ENCODE data around the gene TCAIM.
A peak's percentile ranks its signal among the peaks of the same experiment; 100 is the strongest.
"Not testable (repeated sequence)": the region's sequence is repeated elsewhere in the genome, so short reads cannot be mapped to it uniquely, and the experiment has no call there.

Gene TCAIM

DNA sequence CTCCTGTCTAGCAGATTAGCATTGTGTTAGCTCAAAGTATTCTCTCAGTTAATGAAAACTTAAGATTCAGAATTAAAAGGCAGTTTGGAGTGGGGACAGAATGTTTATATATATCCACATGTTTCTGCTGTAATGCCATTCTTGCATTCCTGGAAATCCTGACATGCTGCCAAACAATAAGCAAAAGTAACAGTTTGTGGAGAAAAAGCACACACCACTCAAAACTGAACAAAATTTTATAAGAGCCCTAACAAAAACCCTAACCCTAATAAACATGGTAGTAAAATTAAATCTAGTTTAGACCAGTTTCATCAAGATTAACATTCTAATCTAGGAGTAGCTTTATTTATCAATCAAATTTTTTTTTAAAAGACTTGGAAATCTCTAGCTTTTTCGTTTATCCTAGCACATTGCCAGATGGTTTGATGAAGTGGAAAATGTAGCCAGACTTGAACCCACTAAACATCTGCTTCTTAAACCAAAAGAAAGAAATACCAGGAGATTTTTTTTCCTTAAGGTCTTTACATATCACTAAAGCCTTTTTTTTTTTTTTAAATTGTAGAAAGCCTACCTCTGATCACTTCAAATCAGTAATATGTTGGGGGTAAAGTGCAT is 3.7 kb downstream of the TCAIM start:
- DNase-seq (ENCODE audit: extremely low spot score, insufficient read length, low read depth) (no peak), FAIRE-seq (no peak)

DNA sequence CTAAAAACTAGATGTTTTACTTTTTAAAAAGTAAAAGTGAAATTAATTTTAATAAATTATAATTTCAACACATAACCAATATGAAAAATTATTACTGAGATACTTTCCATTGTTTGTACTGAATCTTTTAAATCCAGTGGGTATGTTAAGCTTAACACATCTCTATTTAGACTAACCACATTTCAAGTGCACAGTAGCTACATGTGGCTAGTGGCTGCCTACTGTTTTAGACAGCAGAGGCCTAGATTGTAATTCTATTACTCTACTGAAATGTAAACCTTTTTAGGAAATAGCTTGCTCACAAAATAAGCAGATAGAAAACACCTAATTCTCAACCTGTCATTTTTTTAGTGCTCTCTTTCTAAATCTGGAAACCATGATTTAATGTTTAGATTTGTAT is 4.9 kb downstream of the TCAIM start:
- no peak for DNase-seq (ENCODE audit: extremely low spot score, insufficient read length, low read depth)
- no peak for FAIRE-seq

DNA sequence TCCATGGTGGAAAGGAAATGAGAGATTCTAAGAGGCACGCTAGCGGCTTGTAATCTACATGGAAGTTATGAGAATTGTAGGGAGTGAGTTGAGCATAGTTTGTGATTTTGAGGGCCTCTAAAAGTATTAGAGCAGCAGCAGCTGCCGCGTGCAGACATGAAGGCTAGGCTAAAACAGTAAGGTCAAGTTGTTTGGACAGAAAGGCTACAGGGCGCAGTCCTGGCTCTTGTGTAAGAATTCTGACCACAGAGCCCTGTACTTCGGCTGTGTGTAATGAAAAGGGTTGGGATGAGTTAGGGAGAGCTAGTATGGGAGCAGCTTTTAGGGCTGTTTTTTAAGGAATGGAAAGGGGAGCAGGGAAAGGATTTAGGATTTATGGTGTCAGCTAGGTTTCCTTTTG is 8.0 kb downstream of the TCAIM start:
- not testable (repeated sequence) for FAIRE-seq; DNase-seq (ENCODE audit: extremely low spot score, insufficient read length, low read depth)

DNA sequence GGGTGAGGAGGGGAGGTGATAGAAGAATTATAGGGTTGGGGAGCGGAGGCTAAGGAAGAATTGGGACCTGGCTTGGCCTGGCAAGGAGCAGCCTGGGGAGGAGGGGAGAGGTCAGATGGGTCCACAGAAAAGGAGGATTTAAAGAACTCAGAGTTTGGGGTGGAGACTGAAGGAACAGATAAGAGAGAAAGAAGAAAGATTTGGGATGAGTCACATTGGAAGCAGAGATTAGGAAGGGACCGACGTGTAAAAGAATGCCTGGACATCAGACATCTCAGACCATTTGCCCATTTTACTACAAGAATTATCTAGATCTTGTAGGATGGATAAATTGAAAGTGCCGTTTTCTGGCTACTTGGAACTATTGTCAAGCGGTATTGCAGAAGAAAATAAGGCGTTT is 10.4 kb downstream of the TCAIM start:
- FAIRE-seq, result no peak
- DNase-seq (ENCODE audit: extremely low spot score, insufficient read length, low read depth), result no peak

DNA sequence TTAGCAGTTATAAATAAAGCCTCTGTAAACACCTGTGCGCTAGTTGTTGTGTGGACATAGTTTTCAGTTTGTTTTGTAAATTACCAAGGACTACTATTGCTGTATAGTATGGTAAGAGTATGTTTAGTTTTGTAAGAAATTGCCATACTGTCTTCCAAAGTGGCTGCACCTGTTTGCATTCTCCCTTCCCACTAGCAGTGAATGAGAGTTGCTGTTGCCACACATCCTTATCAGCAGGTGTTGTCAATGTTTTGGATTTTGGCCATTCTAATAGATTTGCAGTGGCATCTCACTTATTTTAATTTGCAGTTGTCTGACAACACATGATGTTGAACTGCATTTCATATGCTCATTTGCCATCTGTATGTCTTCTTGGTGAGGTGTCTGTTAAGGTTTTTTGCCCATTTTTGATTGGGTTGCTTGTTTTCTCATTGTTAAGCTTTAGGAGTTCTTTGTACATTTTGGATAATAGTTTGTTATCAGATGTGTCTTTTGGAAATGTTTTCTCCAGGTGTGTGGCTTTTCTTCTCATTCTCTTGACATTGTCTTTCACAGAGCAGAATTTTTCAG is 14.9 kb downstream of the TCAIM start:
- no peak for DNase-seq (ENCODE audit: extremely low spot score, insufficient read length, low read depth)
- no peak for FAIRE-seq

DNA sequence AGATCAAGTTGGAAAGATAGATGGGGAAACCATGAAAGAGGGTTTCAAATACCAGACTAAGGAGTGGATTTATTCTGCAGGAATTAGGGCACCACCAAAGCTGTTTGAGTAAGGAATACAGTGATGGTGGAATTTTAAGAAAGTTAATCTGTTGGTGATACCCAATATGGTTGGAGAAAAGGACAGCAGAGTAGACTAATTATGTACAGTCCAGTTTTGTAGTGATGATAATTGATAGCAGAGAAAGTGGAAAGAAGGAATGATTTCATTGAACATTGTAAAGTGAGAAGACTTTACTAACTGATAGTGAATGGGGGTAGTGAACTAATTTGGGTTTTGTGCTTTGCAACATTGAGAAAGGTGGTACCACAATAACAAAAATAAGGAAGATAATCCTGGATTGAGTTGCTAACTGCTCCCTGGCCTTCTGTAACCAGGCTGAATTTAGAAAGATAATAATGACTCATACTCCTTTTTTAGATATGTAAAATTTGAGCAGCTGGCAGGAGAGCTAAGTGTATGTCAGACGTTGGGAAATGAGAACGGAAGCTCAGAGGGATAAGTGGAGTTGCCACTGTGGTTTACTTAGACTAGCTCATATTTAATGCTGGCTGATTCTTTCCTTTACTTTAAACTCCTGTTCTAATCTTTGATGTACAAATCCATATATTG is 16.9 kb downstream of the TCAIM start:
- FAIRE-seq (no peak), DNase-seq (ENCODE audit: extremely low spot score, insufficient read length, low read depth) (no peak)

DNA sequence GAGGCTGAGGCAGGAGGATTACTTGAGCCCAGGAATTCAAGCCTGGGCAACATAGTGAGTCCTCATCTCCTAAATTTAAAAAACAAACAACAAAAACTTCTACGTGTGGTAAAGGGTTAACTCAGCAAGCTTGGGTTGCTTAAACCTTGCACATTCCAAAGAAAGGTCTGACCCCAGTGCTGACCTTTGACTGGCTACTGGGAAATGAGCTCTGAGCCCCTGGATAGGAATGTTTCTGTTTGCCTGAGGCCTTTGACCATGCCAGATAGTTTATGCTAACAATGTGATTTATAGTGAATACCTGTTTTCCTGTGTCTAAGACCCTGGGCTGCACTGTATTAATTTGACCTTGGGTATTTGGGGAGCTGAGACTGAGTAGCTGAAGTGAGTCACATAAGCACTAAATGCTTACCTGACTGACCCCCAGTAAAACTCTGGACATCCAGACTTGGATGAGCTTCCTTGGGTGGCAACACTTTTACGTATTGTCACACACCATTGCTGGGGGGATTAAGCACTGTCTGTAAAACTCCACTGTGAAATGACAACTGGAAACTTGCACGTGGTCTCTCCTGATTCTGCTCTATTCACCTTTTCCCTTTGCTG is 20.7 kb downstream of the TCAIM start:
- DNase-seq (ENCODE audit: extremely low spot score, insufficient read length, low read depth) (no peak), FAIRE-seq (no peak)

DNA sequence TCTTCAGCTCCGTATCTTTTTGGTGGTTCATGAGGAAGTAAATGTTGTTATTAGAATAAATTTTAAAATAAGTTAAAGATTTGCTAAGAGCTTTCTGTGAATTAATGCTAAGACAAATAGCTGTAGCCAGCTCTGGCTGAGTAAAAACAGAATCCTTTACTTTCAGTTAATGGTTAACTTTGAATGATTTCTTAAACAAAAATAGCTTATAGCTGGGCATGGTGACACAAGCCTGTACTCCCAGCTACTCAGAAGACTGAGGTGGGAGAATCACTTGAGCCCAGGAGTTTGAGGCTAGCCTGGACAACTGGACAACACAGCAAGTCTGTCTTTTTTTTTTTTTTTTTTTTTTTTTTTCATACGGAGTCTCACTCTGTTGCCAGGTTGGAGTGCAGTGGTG is 25.0 kb downstream of the TCAIM start:
- DNase-seq (ENCODE audit: extremely low spot score, insufficient read length, low read depth) (peak; percentile 3), FAIRE-seq (peak; percentile 73)

DNA sequence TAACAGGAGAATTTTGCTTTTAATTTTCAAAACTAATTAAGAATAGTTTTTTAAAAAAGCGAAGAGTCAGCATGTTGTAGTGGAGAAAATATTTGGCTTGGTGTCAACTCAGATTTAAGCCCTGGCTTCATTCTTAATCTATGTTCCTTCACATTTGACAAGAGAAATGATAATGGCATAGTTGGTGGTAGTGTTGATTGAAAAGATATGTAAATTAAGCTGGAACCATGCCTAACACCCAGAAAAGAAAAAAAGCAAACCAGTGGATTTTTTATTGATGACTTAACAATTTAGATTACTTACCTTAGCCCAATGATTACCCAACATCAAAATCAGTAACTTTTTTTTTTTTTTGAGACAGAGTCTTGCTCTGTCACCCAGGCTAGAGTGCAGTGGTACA is 27.4 kb downstream of the TCAIM start:
- no peak for DNase-seq (ENCODE audit: extremely low spot score, insufficient read length, low read depth)
- no peak for FAIRE-seq

DNA sequence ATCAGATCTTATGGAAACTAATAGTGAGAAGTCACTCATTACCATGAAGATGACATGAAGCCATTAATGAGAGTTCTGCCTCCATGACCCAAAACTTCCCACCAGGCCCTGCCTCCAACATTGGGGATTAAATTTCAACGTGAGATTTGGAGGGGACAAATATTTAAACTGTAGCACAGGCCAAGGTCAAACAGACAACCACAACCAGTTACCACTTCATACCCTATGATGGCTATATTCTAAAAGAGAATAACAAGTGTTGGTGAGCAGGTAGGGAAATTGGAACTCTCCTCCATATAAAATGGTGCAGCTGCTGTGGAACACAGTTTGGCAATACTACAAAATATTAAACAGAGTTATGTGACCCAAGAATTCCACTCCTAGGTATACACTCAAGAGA is 36.9 kb downstream of the TCAIM start:
- FAIRE-seq (no peak), DNase-seq (ENCODE audit: extremely low spot score, insufficient read length, low read depth) (no peak)

DNA sequence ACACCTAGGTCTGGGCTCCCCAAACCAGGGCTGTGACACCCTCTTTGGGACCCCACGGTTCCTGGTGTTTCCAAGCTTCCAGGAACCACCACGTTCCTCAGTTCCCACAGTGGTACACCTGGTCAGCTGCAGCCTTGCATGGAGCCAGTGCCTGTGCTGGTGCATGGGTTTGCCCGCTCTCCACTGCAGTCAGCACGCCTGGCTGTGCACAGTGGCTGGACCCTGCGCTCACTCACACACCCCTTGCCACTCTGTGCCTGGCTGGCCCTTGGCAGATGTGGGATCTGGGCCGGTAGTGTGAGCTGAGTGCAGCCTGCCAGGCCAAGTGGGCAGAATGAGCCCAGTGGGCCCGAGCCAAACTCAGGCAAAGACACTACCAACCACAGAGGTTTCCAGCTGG is 48.8 kb downstream of the TCAIM start:
- FAIRE-seq (no peak), DNase-seq (ENCODE audit: extremely low spot score, insufficient read length, low read depth) (no peak)

DNA sequence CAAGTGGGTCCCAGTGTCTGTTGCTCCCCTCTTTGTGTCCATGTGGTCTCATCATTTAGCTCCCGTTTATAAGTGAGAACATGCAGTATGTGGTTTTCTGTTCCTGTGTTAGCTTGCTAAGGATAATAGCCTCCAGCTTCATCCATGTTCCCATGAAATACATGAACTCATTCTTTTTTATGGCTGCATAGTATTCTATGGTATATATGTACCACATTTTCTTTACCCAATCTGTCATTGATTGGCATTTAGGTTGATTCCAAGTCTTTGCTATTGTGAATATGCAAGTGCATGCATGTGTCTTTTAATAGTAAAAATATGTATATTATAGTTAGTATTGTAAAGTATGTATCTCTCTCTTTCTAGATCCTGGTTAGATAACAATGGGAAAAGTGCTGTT is 53.9 kb downstream of the TCAIM start:
- FAIRE-seq (no peak), DNase-seq (ENCODE audit: extremely low spot score, insufficient read length, low read depth) (no peak)

DNA sequence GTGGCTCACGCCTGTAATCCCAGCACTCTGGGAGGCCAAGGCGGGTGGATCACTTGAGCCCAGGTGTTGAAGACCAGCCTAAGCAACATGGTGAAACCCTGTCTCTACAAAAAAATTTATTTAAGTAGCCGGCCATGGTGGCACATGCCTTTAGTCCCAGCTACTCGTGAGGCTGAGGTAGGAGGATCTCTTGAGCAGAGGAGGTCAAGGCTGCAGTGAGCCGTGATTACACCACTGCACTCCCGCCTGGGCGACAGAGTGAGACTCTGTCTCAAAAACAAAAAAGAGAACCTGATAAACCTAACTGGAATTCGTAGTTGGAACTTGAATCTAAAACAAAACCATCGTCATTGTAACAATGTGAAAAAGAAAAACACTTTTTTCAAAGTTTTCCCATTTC is 57.1 kb downstream of the TCAIM start:
- DNase-seq (ENCODE audit: extremely low spot score, insufficient read length, low read depth), result no peak
- FAIRE-seq, result no peak

DNA sequence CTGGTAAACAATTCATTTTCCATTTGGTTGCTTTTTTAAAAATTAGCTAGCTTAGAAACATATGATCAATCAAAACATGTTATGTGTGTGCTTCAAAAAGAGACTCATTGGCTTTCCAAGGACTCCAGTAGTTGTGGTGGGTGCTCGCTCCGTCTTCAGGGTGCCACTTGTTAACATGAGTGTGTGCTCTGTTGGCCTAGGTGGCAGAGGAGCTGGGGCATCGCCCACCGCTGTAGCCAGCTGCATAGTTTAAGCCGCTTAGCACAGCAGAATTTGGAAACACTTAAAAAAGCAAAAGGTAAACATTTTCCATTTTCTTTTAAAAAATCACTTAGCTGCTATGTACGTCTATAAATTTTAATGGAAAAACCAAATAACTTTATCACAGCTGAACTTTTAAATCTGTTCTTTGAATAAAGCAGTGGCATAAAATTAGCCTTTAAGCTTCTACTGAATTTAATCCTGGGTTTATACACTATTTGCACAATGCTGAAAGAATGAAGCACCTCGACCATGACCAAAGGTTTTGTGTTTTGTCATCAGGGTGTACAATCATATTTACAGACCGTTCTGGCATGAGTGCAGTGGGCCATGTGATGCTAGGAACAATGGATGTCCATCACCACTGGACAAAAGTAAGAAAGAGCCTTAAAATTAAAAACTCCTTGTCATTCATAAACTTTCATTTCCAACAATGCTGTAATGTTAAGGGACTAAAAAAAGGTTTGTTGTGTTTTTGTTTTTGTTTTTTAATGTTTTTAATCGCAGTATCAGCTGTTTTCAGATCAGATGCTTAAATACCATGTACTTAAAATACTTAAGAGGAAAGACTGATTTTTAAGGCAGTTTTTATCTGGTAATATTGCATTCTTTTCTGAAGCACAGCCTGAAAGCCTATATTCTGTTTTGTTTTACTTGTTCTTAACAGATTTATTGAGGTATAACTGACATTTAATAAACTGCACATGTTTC is 57.9 kb downstream of the TCAIM start:
- no peak for FAIRE-seq
- DNase-seq (ENCODE audit: extremely low spot score, insufficient read length, low read depth), result no peak

DNA sequence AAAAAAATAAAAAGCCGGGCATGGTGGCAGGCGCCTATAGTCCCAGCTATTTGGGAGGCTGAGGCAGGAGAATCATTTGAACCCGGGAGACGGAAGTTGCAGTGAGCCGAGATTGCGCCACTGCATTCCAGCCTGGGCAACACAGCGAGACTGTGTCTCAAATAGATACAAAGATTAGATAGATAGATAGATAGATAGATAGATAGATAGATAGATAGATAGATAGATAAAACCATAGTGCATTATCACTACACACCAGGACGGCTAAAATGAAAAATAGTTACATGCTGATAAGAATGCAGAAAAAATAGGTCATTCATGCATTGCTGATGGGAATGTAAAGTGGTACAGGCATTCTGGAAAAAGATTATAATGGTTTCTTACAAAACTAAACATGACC is 59.7 kb downstream of the TCAIM start:
- not testable (repeated sequence) for DNase-seq (ENCODE audit: extremely low spot score, insufficient read length, low read depth); FAIRE-seq

DNA sequence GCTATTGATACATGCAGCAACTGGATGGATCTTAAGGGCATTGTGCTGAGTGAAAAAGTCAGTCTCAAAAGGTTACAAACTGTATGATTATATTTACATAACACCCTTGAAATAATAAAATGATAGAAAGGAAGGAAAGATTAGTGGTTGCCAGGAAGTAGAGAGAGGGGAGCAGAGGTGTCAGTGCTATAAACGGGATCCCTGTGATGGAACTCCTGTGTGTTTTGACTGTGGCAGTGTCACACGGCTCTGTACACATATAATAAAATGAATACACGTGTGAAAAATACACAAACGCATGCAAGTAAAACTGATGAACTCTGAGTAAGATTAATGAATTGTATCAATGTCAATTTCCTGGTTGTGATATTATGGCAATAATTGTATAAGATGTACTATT is 60.3 kb downstream of the TCAIM start:
- FAIRE-seq, result no peak
- DNase-seq (ENCODE audit: extremely low spot score, insufficient read length, low read depth), result no peak

DNA sequence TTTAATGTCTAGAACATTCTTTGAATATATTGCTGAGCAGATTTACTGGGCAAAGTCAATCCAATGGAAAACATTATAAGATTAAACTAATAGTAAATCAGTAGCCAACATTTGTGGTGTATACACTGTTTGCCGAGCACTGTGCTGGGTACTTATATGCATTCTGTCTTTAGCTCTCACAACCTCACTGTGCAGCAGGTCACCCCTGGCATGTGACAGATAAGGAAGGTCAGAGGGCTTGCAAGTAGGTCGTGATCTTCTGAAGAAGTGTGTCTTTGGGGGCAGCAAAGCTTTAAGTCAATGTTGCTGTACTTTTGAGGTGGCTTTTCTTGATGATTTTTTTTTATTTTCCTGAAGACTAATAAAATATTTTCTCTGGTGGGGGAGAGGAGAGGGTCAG is 62.2 kb downstream of the TCAIM start:
- DNase-seq (ENCODE audit: extremely low spot score, insufficient read length, low read depth) (no peak), FAIRE-seq (no peak)

DNA sequence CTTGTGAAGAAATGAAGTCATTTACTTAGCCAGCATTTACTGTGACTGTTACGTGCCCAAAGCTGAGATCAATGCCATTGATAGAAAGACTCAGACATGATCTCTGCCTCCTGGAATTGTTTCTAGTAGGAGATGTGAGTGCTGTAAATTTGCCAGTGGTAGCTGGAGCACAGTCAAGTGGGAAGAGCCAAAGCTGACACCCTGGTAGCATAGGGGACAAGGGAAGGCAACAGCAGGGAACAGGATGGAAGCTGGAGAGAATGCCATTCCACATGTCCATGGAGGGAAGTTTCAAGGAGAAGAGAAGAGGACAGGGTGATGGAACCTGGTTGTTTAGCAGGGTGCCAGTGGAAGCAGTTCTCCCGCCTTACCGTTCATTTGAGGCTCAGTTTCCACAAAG is 64.0 kb downstream of the TCAIM start:
- no peak for FAIRE-seq
- no peak for DNase-seq (ENCODE audit: extremely low spot score, insufficient read length, low read depth)

DNA sequence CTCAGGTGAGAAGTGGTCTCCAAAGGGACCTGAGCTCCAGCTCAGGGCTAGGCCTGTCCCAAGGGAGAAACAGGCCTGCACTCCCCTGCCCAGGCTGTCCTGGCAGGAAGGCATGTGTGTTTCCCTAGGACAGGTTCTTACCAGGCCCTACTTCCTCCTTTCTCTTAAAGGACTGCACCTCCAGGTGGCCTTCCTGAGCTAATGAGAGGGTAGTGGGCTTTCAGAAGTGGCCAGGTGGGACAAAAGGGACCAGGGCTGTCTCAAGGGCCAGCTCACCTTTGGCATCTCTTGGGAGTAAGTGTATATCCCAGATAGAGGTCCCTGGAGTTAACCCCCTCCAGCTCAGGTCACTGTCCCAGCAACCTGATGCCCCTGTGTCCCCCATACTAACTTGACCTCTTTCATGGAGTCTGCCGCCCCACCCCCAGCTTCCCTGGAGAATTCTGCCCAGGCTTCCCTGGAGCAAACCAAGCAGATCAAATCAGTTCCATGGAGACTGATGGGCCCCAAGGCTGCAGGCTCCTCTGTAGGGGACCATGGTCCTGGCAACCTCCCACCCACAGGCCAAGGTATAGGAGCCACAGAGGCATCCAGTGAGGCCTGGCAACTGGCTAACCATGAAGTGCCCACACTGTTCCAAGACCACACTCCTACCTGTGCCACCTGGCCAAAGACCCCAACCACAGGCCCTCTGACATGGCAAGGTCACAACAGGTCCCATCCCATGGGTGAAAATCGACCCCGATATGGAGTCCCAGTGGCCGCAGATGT is 71.3 kb downstream of the TCAIM start:
- FAIRE-seq, result no peak

More for the DNA sequence above, 71.3 kb downstream of the TCAIM start:
- DNase-seq (ENCODE audit: extremely low spot score, insufficient read length, low read depth), result no peak

Data from GM18507 (cell line).